Measurements from ENCODE around the gene GON7.
"Not testable (repeated sequence)": the region's sequence is repeated elsewhere in the genome, so short reads cannot be mapped to it uniquely, and the experiment has no call there.

GON7 gene

GRCh38 chr14:93206793-93207467 is at the start of gene GON7, which contains the start of gene UBR7:
Gene GON7, minus strand, starts transcription at chr14:93207065. Its CDS starts 28 bp downstream, at chr14:93207037.
Gene UBR7, plus strand, starts transcription at chr14:93207256. Its CDS starts 36 bp downstream, at chr14:93207292.
- DNase-seq (ENCODE audit: low read depth) = peak; percentile 96

- DNase-seq (ENCODE audit: low read depth) = no peak
These were observed 42.4 kb upstream of the GON7 start for GRCh38 chr14:93249128-93249831.

- no peak for DNase-seq (ENCODE audit: low read depth)
These were observed 39.7 kb upstream of the GON7 start for GRCh38 chr14:93246534-93246933.

GRCh38 chr14:93245764-93246420 is 39.0 kb upstream of the GON7 start:
- no peak for DNase-seq (ENCODE audit: low read depth)

GRCh38 chr14:93240678-93241000 is 33.8 kb upstream of the GON7 start:
- DNase-seq (ENCODE audit: low read depth) = no peak

- peak; percentile 84 for DNase-seq (ENCODE audit: low read depth)
These were observed 33.2 kb upstream of the GON7 start for GRCh38 chr14:93239869-93240677.

GRCh38 chr14:93234798-93235197 is 27.9 kb upstream of the GON7 start:
- peak; percentile 66 for DNase-seq (ENCODE audit: low read depth)

GRCh38 chr14:93233078-93233477 is 26.2 kb upstream of the GON7 start:
- not testable (repeated sequence) for DNase-seq (ENCODE audit: low read depth)

- no peak for DNase-seq (ENCODE audit: low read depth)
These were observed 25.3 kb upstream of the GON7 start for GRCh38 chr14:93232159-93232558.

- peak; percentile 57 for DNase-seq (ENCODE audit: low read depth)
These were observed 24.5 kb upstream of the GON7 start for GRCh38 chr14:93231129-93231979.

- no peak for DNase-seq (ENCODE audit: low read depth)
These were observed 23.7 kb upstream of the GON7 start for GRCh38 chr14:93230539-93230938.

GRCh38 chr14:93228550-93228949 is 21.7 kb upstream of the GON7 start:
- DNase-seq (ENCODE audit: low read depth) = no peak

- DNase-seq (ENCODE audit: low read depth) = no peak
These were observed 16.7 kb upstream of the GON7 start for GRCh38 chr14:93223565-93223964.

GRCh38 chr14:93220509-93220908 is 13.6 kb upstream of the GON7 start:
- DNase-seq (ENCODE audit: low read depth) = no peak

GRCh38 chr14:93219103-93219726 is 12.3 kb upstream of the GON7 start:
- DNase-seq (ENCODE audit: low read depth) = peak; percentile 73

GRCh38 chr14:93214598-93214997 is 7.7 kb upstream of the GON7 start:
- DNase-seq (ENCODE audit: low read depth) = no peak

GRCh38 chr14:93212432-93212831 is 5.6 kb upstream of the GON7 start:
- DNase-seq (ENCODE audit: low read depth) = no peak

- peak; percentile 68 for DNase-seq (ENCODE audit: low read depth)
These were observed 823 bp upstream of the GON7 start for GRCh38 chr14:93207468-93208308.

- DNase-seq (ENCODE audit: low read depth) = no peak
These were observed 5.6 kb downstream of the GON7 start for GRCh38 chr14:93201155-93201704.

- DNase-seq (ENCODE audit: low read depth) = no peak
These were observed 6.3 kb downstream of the GON7 start for GRCh38 chr14:93200553-93200952.
